Hepatocyte (in vitro differentiated cells): ENCODE results near the gene CMIP.

Experiments
- EZH2 ChIP-seq: fragments of 200-600 bp; sonication (generic); IDR thresholded peaks from 2 replicates; pipeline ENCODE4 v1.6.1; 2016; ENCODE audit warnings: antibody characterized with exemption, mild to moderate bottlenecking, borderline replicate concordance
- EZH2phosphoT487 ChIP-seq: fragments of 200-600 bp; sonication (generic); IDR thresholded peaks from one replicate; pipeline ENCODE4 v1.6.1; 2018; ENCODE audit warnings: antibody characterized with exemption, mild to moderate bottlenecking, low read depth, moderate library complexity; ENCODE audit not compliant: unreplicated experiment, severe bottlenecking
- TF ChIP-seq, protein P1 (sequence below): fragments of 200-600 bp; sonication (generic); IDR thresholded peaks from 2 replicates; pipeline ENCODE4 v1.5.1; 2016; ENCODE audit warnings: antibody characterized with exemption, mild to moderate bottlenecking; ENCODE audit not compliant: poor library complexity

DNA sequence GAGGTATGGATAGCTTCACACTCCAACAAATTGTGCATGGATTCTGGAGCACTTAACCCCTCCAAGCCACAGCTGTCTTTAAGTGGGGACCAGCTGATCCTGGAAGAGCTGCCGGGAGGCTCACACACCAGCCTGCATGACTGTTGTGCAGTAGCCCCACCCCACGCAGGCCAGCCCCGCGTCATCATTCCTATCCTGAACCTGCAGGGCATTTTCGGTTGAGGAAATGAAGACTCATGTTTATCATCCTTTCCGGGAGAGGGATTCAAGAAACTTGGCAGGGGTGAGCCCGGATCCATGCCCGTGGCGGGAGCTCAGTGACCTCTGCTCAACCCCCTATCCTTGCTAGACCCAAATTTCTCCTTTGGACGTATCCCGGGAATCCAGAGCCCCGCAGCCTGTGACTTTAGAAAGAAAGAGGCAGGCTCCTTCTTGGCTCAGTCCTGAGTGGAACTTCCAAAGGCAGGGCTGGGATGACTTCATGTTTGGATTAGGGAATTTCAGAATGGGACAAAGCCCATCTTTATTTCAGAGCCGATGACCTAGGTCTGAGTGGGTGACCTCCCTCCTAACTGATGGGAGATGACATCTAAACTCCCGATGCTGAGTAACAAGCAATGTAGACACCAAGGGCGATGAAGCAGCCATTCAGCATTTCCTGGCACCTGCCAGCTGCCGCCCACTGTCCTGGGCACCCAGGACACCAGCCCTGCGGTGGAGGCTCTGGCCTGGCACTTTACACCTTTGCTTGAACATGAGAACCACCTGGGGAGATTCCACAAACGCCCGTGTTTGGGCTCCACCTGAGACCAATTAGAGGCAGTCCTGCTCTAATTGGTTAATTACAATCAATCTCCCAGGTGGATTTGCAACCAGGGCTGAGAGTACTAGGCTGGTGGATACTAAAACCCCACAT lies 43.3 kb upstream of the CMIP start:
- TF ChIP-seq, protein P1, sequence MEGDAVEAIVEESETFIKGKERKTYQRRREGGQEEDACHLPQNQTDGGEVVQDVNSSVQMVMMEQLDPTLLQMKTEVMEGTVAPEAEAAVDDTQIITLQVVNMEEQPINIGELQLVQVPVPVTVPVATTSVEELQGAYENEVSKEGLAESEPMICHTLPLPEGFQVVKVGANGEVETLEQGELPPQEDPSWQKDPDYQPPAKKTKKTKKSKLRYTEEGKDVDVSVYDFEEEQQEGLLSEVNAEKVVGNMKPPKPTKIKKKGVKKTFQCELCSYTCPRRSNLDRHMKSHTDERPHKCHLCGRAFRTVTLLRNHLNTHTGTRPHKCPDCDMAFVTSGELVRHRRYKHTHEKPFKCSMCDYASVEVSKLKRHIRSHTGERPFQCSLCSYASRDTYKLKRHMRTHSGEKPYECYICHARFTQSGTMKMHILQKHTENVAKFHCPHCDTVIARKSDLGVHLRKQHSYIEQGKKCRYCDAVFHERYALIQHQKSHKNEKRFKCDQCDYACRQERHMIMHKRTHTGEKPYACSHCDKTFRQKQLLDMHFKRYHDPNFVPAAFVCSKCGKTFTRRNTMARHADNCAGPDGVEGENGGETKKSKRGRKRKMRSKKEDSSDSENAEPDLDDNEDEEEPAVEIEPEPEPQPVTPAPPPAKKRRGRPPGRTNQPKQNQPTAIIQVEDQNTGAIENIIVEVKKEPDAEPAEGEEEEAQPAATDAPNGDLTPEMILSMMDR, result no peak
- no peak for TF ChIP-seq EZH2
- no peak for TF ChIP-seq EZH2phosphoT487
